NB4 (cell line): Measurements from ENCODE around the gene CEP89.

Experiments
- DNase-seq: peaks from one replicate; pipeline ENCODE4 v3.0.0; 2010; ENCODE audit warnings: low read depth
- H3K4me3 ChIP-seq: one replicate; pipeline ENCODE4 v1.5.1; 2011; ENCODE audit warnings: mild to moderate bottlenecking, low read depth, low read length, moderate library complexity
- MYC ChIP-seq: IDR thresholded peaks from 2 replicates; pipeline ENCODE4 v1.6.1; 2011; ENCODE audit warnings: low read depth, low read length
- POLR2A ChIP-seq: IDR thresholded peaks from 2 replicates; pipeline ENCODE4 v1.6.1; 2011; ENCODE audit warnings: mild to moderate bottlenecking; ENCODE audit not compliant: insufficient read length; ENCODE audit errors: extremely low read depth
- TF ChIP-seq, protein P1 (sequence below): IDR thresholded peaks from 2 replicates; pipeline ENCODE4 v1.6.1; 2011; ENCODE audit warnings: low read depth, low read length
- TF ChIP-seq, protein P2 (sequence below): IDR thresholded peaks from one replicate; pipeline ENCODE4 v1.5.1; 2012; ENCODE audit warnings: low read depth, low read length

Gene CEP89

DNA sequence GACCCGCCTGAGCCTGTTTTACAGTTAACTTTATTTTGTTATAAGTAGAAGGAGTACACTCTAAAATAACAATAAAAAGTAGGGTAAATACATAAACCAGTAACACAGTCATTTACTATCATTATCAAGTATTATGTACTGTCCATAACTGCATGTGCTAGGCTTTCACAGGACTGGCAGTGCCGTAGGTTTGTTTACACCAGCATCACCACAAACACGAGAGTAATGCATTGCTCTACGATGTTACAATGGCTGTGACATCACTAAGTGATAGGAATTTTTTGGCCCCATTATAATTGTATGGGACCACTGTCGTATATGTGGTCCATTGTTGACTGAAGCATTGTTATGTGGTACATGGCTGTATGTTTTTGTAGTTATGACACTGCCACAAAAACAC, 60.9 kb downstream of the CEP89 start:
- DNase-seq = no peak
- TF ChIP-seq, protein P1, sequence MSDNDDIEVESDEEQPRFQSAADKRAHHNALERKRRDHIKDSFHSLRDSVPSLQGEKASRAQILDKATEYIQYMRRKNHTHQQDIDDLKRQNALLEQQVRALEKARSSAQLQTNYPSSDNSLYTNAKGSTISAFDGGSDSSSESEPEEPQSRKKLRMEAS = no peak
- H3K4me3 ChIP-seq = no peak overlapping the region

DNA sequence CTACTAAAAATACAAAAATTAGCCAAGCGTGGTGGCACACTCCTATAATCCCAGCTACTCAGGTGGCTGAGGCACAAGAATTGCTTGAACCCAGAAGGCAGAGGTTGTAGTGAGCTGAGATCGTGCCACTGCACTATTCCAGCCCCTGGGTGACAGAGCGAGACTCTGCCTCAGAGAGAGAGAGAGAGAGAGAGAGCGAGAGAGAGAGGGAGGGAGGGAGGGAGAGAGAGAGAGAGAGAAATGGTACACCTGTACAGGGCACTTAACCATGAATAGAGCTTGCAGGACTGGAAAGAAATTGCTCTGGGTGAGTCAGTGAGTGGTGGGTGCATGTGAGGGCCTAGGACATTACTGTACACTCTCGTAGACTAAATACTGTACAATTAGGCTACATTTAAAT, 61.7 kb downstream of the CEP89 start:
- DNase-seq = no peak
- H3K4me3 ChIP-seq = no peak overlapping the region
- TF ChIP-seq POLR2A (no peak), MYC (no peak)
- TF ChIP-seq, protein P2, sequence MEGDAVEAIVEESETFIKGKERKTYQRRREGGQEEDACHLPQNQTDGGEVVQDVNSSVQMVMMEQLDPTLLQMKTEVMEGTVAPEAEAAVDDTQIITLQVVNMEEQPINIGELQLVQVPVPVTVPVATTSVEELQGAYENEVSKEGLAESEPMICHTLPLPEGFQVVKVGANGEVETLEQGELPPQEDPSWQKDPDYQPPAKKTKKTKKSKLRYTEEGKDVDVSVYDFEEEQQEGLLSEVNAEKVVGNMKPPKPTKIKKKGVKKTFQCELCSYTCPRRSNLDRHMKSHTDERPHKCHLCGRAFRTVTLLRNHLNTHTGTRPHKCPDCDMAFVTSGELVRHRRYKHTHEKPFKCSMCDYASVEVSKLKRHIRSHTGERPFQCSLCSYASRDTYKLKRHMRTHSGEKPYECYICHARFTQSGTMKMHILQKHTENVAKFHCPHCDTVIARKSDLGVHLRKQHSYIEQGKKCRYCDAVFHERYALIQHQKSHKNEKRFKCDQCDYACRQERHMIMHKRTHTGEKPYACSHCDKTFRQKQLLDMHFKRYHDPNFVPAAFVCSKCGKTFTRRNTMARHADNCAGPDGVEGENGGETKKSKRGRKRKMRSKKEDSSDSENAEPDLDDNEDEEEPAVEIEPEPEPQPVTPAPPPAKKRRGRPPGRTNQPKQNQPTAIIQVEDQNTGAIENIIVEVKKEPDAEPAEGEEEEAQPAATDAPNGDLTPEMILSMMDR = no peak
- TF ChIP-seq, protein P1 = no peak

DNA sequence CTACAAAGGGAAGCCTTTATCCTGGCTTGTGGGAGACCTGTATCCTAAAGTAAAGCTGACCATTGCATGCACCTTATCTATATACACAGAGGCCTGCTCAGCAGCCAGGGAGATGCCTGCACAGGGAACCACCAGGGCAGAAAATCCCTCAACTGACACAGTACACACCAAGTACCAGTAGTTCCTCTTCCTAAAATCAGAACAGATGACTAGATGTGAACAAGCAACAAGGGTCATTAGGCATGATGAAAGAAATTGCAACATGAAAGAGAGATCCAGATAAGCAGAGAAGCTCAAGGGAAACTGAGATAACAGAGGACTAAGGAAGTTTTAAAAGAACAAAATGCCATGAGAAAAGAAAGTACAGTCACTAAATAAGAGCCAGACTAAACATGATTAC, 62.5 kb downstream of the CEP89 start:
- no peak overlapping the region for H3K4me3 ChIP-seq
- TF ChIP-seq, protein P1 = no peak
- TF ChIP-seq MYC (no peak), POLR2A (no peak)
- TF ChIP-seq, protein P2 = no peak
- no peak for DNase-seq

DNA sequence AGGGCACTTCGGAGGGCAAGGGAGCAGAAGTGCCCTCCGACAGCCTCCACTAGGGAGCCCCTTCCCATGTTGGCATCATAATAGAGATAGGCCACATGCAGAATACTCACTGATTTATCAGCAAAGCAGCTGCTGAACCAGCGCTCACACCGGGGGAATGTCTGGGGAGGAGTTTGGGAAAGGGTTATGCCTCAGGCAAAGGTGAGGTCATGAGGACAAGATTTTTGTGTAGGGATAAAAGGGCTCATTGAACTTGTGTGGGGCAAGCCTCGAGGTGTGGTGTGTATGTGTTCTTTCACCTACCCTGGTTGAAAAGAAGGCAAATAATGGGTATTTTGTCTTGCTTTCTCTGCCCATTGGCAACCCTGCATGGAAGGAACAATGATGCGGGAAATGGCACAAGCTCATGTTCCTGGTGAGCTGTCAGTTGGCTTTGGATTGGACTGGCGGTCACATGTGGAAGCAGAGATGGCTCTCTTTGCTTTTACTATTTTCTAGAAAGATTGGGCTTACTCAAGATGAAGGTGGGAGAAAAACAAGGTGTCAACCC, 63.0 kb downstream of the CEP89 start:
- H3K4me3 ChIP-seq = no peak overlapping the region
- no peak for DNase-seq
- TF ChIP-seq, protein P1 = no peak
- TF ChIP-seq POLR2A (no peak), MYC (no peak)
- TF ChIP-seq, protein P2 = no peak

DNA sequence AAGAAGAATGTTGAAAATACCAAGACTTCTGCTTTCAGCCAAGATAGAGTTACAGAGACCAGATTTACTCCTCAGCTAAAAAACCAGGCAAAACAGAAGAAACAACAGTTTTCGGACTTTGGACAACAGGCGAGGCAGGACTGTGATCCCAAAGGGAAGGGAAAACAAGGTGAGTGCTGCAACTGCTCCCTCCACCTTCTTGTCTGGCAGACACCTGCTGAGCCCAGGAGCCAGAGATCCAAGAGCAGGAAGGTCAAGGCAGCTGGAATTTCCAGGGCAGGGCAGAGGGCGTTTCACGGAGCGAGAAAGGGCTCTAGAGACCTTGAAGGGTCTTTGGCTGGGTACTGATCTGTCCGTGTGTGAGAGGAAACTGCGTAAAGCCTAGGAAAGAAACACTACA, 69.3 kb downstream of the CEP89 start:
- no peak for DNase-seq
- H3K4me3 ChIP-seq = no peak overlapping the region
- TF ChIP-seq, protein P1 = no peak
- TF ChIP-seq MYC = no peak
- TF ChIP-seq POLR2A = no peak
- TF ChIP-seq, protein P2 = no peak

DNA sequence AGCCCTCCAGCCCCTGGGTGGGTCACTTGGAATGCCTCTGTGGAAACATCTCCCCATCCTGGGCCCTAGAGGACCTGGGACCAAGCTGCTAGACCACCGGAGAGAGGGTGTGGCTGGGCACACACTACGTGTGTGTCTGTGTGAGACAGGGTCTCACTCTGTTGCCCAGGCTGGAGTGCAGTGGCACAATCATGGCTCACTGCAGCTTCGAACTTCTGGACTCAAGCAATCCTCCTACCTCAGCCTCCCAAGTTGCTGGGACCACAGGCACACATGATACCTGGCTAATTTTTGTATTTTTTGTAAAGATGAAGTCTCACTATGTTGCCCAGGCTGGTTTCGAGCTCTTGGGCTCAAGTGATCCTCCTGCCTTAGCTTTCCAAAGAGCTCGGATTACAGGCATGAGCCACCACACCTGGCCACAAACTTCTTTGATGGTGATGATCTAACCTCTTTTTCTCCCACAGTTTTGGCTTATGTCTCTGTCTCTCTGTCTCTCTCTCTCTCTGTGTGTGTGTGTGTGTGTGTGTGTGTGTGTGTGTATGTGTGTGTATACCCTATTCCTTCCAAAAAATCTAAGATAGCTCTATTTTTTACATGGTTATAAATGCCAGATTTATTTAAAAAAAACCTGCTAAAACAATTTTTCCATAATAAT, 70.1 kb downstream of the CEP89 start:
- H3K4me3 ChIP-seq = no peak overlapping the region
- TF ChIP-seq MYC (no peak), POLR2A (no peak)
- TF ChIP-seq, protein P1 = no peak
- TF ChIP-seq, protein P2 = no peak
- DNase-seq = no peak
